ENCODE data around the gene FRMD3. TPM values are rescaled to one million over a fixed set of nuclear protein-coding genes. Genes with fewer than 3 reads are reported as not detected.

FRMD3 gene
- total RNA-seq, 1 donor from 2014 or later = 1.9 TPM

DNA sequence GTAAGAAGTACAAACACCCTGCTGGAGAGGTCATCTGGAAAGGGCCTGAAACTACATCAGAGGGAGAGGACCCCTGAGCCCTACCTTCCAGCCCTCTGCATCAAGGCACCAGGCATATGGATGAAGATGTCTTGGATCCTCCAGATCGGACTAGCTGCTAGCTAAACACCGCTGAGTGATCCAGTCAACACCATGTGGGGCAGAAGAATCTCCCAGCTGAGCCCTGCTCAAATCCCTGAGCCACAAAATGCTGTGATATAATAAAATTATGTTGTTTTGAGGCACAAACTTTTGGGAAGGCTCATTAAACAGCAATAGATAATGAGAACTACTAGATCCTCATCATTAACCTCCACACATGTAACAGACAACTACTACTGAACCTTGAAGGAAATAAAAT is 155.2 kb downstream of the FRMD3 start:
- Histone ChIP-seq H3K9ac (no peak overlapping the region), H3K9me3 (ENCODE audit: low read depth) (no peaks in the 10 kb centered on the region), H3F3A (ENCODE audit: low read depth) (no peaks in the 10 kb centered on the region), H4K20me1 (ENCODE audit: low read depth) (no peaks in the 10 kb centered on the region), H3K27ac (no peak overlapping the region), H3K79me2 (ENCODE audit: low read depth) (no peaks in the 10 kb centered on the region), H3K4me2 (no peak overlapping the region), H3K27me3 (no peaks in the 10 kb centered on the region), H3K36me3 (no peaks in the 10 kb centered on the region), H3K4me3 (no peak overlapping the region), H2AFZ (replicated peaks) (no peak overlapping the region), H3K4me1 (no peaks in the 10 kb centered on the region)
- no peaks in the 10 kb centered on the region for H3K36me3 Mint-ChIP-seq
- no peak overlapping the region for H3K27ac Mint-ChIP-seq
- no peaks in the 10 kb centered on the region for H3K4me1 Mint-ChIP-seq
- peaks cover 2% of the 10 kb centered on the region for H3K9me3 Mint-ChIP-seq
- no peaks in the 10 kb centered on the region for H3K27me3 Mint-ChIP-seq (ENCODE audit: insufficient read depth, low read depth)
- H3K4me3 Mint-ChIP-seq = no peak overlapping the region
- DNase-seq (ENCODE audit: low spot score) = no peak
- TF ChIP-seq EZH2 (IDR thresholded peaks at IDR 0.05) = no peak
- TF ChIP-seq EZH2phosphoT487 (IDR thresholded peaks at IDR 0.05) = no peak
- TF ChIP-seq, protein P1, sequence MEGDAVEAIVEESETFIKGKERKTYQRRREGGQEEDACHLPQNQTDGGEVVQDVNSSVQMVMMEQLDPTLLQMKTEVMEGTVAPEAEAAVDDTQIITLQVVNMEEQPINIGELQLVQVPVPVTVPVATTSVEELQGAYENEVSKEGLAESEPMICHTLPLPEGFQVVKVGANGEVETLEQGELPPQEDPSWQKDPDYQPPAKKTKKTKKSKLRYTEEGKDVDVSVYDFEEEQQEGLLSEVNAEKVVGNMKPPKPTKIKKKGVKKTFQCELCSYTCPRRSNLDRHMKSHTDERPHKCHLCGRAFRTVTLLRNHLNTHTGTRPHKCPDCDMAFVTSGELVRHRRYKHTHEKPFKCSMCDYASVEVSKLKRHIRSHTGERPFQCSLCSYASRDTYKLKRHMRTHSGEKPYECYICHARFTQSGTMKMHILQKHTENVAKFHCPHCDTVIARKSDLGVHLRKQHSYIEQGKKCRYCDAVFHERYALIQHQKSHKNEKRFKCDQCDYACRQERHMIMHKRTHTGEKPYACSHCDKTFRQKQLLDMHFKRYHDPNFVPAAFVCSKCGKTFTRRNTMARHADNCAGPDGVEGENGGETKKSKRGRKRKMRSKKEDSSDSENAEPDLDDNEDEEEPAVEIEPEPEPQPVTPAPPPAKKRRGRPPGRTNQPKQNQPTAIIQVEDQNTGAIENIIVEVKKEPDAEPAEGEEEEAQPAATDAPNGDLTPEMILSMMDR (IDR thresholded peaks at IDR 0.05) = no peak

DNA sequence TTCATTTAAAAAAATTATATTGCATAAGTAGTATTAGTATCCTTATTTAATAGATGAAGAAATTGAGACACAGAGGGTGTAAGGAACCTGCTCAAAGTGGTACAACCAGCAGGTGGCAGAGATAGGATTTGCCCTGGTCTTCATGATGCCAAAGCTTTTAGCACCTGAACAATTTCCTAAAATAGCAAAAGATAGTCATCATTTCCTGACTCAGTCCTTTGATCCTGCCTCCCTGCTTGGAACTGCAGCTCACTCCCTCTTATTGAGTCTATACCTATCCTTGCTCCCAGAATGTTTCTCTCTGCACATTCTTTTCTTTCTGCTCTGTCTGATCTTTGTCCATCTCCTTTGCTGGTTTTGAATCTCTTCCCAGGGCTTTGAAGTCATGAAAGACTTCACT is 155.8 kb downstream of the FRMD3 start:
- H3K27ac ChIP-seq = no peak overlapping the region
- DNase-seq (ENCODE audit: low spot score) = no peak
- H3K4me1 ChIP-seq = no peaks in the 10 kb centered on the region
- H3K9me3 Mint-ChIP-seq = peaks cover 2% of the 10 kb centered on the region
- H3K79me2 ChIP-seq (ENCODE audit: low read depth) = no peaks in the 10 kb centered on the region
- H3K4me2 ChIP-seq = no peak overlapping the region
- no peak overlapping the region for H3K27ac Mint-ChIP-seq
- no peaks in the 10 kb centered on the region for H3K36me3 ChIP-seq
- TF ChIP-seq EZH2phosphoT487 (IDR thresholded peaks at IDR 0.05) = no peak
- TF ChIP-seq, protein P1 (IDR thresholded peaks at IDR 0.05) = no peak
- no peak for TF ChIP-seq EZH2 (IDR thresholded peaks at IDR 0.05)
- no peak overlapping the region for H3K9ac ChIP-seq
- H2AFZ ChIP-seq (replicated peaks) = no peak overlapping the region
- H3F3A ChIP-seq (ENCODE audit: low read depth) = no peaks in the 10 kb centered on the region
- H3K4me3 ChIP-seq = no peak overlapping the region
- no peaks in the 10 kb centered on the region for H3K9me3 ChIP-seq (ENCODE audit: low read depth)
- H3K27me3 ChIP-seq = no peaks in the 10 kb centered on the region
- H3K4me1 Mint-ChIP-seq = no peaks in the 10 kb centered on the region
- no peak overlapping the region for H3K4me3 Mint-ChIP-seq
- H4K20me1 ChIP-seq (ENCODE audit: low read depth) = no peaks in the 10 kb centered on the region
- H3K36me3 Mint-ChIP-seq = no peaks in the 10 kb centered on the region
- no peaks in the 10 kb centered on the region for H3K27me3 Mint-ChIP-seq (ENCODE audit: insufficient read depth, low read depth)

DNA sequence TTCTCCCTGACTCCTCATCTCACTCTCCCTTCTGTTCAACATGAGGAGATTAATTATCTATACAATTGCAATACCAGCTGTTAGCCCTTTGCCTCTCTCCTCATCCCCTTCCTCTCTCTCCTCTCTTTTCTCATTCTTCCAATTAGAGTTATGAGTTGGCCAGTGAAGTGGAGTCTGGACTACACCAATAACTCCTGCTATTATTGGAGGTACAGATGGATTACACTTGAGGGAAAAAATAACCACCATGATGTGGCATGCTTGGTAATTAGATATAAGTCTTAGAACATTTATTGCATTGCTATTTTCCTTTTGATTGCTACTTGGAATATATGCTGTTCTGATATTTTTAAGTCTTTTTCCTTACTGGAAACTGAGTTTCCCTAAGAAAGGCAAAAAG is 159.2 kb downstream of the FRMD3 start:
- Histone ChIP-seq H3K27me3 (no peaks in the 10 kb centered on the region), H3K79me2 (ENCODE audit: low read depth) (no peaks in the 10 kb centered on the region), H3K4me1 (no peaks in the 10 kb centered on the region), H3K27ac (no peak overlapping the region), H3K36me3 (no peaks in the 10 kb centered on the region), H4K20me1 (ENCODE audit: low read depth) (no peaks in the 10 kb centered on the region), H3K4me2 (no peak overlapping the region), H3K4me3 (no peak overlapping the region), H3K9me3 (ENCODE audit: low read depth) (no peaks in the 10 kb centered on the region), H2AFZ (replicated peaks) (no peak overlapping the region), H3F3A (ENCODE audit: low read depth) (no peaks in the 10 kb centered on the region), H3K9ac (no peak overlapping the region)
- no peaks in the 10 kb centered on the region for H3K27me3 Mint-ChIP-seq (ENCODE audit: insufficient read depth, low read depth)
- H3K36me3 Mint-ChIP-seq = no peaks in the 10 kb centered on the region
- no peak overlapping the region for H3K27ac Mint-ChIP-seq
- TF ChIP-seq EZH2phosphoT487 (IDR thresholded peaks at IDR 0.05) (no peak), EZH2 (IDR thresholded peaks at IDR 0.05) (no peak)
- TF ChIP-seq, protein P1 (IDR thresholded peaks at IDR 0.05) = no peak
- H3K4me1 Mint-ChIP-seq = peaks cover 3% of the 10 kb centered on the region
- peaks cover 2% of the 10 kb centered on the region for H3K9me3 Mint-ChIP-seq
- no peak for DNase-seq (ENCODE audit: low spot score)
- no peak overlapping the region for H3K4me3 Mint-ChIP-seq
